HEK293T (cell line): Measurements from ENCODE around the gene EBP.

ENCODE experiments used
- ARNT ChIP-seq: fragments of 450-650 bp; IDR thresholded peaks from 2 replicates; pipeline ENCODE4 v1.6.1; 2017; ENCODE audit warnings: mild to moderate bottlenecking
- FOXM1 ChIP-seq: fragments of 450-650 bp; IDR thresholded peaks from 2 replicates; pipeline ENCODE4 v1.6.1; 2017; ENCODE audit warnings: mild to moderate bottlenecking, borderline replicate concordance
- SP1 ChIP-seq: fragments of 450-650 bp; IDR thresholded peaks from 2 replicates; pipeline ENCODE4 v1.6.1; 2017
- TARDBP ChIP-seq: fragments of 450-650 bp; IDR thresholded peaks from 2 replicates; pipeline ENCODE4 v1.6.1; 2016

GRCh38 chrX:48473704-48473990 is 48.0 kb upstream of the EBP start:
- TF ChIP-seq ARNT = no peak
- no peak for TF ChIP-seq TARDBP
- no peak for TF ChIP-seq FOXM1
- no peak for TF ChIP-seq SP1
